ENCODE results near the gene MRPL12.
A peak's percentile ranks its signal among the peaks of the same experiment; 100 is the strongest.
"Not testable (repeated sequence)": the region's sequence is repeated elsewhere in the genome, so short reads cannot be mapped to it uniquely, and the experiment has no call there.

MRPL12 gene

DNA sequence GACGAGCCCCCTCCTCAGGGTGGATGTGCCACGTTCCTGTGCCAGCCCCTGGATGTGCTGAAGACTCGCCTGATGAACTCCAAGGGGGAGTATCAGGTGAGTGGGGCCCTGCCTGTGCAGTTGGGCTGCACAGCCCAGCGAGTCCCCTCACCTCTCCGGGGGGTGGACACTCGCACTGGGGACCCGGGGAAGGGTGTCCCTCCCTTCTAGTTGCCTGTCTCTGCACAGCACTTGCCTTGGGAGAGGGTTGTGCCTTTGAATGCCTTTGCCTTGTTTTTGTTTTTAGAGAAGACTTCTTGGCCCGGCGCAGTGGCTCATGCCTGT lies 14.6 kb downstream of the MRPL12 start:
- DNase-seq, result no peak

DNA sequence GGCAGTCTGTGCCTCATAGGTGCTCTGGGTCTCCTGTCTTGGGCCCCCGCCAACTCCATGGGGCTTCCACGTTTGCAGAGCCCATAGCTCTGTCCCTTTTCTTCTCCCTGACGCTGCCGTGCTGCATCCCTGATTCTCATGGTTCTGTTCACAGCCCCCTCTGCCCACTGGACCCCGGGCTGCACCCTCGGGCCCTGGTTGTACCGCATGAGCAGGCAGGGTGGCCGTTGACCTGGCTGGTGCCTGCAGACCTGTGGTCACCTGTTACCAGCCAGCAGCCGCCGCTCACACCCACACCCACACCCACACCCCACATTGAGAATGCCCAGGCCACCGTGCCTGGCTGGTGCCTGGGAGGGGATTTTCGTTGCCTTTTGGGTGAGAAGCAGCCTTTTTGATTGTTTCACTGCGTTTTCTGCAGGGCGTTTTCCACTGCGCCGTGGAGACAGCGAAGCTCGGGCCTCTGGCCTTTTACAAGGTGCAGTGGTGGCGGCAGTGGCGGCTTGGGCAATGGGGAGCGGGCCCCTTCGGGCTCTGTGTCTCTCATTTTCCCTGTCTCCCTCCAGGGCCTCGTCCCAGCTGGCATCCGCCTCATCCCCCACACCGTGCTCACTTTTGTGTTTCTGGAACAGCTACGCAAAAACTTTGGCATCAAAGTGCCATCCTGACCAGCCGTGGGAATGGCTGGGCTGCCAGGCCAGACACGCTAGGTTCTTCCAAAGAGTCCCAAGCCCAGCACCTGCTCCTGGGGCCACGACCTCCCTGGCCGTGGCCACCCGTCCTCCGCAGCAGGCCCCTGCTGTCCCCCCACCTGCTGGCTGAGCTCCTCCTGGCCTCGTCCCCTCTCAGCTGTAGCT lies 16.5 kb downstream of the MRPL12 start:
- no peak for DNase-seq

DNA sequence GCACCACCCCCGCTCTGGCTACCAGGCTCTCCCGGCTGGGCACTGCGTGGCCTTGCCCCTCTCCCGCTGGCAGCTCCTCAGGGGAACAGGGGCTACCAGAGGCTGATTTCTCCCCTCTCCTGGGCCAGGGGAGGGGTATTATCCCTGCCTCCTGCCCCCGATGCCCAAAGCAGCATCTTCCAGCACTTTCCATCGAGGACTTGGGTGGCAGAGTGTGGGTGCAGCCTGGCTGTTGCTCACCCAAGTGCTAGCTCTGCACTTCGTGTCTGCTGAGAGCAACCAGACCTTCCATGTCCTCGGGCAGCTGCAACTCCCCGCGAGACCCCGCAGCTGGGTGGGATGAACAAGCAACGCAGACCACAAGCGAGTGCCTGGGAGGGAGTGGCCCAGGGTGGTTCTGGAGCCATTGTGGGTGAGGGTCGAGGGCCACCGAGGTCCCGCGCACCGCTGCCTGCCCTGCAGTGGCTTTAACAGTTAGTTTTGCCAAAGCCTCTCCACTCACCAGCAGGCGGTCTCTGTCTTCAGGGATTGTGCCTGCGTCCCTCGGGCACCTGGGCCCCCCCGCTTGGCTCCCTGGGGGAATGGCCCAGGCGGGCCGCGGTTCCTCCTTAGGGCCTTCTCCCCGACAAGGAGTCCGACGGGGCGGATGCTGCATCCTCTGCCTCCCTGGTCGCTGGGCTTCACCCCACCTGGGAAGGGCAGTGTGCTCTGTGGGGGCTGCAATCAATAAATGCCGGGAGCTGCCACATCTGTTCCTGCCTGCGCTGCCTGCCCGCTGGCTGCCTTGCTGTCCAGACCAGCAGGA lies 17.3 kb downstream of the MRPL12 start:
- DNase-seq, result no peak

DNA sequence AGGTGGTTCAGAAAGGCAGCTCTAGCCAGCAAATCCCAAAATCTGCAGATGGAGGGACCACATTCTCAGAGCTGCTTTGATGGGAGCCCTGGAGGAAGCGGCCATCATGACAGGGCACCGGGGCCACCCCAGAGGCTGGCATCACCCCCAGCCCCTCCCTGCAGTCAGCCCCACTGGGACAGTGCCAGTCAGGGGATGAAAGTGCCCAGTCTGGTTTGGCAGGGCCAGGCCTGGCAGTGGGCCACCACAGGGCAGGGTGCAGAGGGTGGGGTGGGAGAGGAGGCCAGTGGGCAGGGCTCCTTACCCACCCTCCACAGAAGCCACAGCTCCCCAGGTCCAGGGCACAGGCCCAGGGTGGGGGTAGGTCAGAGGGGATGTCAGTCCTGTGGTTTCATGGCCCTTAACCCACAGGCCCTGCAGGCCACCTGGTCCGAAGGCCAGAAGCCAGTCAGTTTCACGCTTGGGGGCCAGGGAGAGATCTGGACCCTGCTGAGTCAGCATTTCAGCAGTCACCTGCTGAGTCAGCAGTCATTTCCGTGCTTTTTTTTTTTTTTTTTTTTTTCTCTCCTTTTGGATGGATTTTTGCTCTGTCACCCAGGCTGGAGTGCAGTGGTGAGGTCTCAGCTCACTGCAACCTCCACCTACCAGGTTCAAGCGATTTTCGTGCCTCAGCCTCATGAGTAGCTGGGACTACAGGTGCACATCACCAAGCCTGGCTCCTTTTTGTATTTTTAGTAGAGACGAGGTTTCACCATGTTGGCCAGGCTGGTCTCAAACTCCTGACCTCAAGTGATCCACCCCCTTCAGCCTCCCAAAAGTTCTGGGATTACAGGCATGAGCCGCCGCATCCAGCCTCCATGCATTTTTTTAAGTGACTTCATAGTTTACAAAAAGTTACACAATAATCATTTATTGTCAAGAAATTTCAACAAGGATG lies 19.3 kb downstream of the MRPL12 start:
- no peak for DNase-seq

DNA sequence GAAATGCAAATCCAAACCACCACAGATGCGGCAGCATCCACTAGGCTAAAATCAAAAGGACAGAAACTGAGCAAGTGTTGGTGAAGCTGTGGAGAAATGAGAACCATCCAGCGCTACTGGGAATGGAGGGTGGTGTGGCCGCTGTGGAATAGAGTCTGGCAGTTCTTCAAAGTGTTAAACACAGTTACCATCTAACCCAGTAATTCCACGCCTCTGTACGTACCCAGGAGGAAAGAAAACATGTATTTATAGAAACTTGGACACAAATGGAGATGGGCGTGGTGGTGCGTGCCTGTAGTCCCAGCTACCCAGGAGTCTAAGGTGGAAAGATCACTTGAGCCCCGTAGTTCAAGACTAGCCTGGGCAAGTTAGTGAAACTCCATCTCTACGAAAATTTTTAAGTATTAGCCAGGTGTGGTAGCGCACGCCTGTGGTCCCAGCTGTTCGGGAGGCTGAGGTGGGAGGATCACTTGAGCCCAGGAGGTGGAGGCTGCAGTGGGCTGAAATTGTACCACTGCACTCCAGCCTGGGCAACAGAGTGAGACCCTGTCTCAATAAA lies 20.6 kb downstream of the MRPL12 start:
- no peak for DNase-seq

GRCh38 chr17:81725439-81725838 lies 22.3 kb downstream of the MRPL12 start:
- DNase-seq, result no peak

DNA sequence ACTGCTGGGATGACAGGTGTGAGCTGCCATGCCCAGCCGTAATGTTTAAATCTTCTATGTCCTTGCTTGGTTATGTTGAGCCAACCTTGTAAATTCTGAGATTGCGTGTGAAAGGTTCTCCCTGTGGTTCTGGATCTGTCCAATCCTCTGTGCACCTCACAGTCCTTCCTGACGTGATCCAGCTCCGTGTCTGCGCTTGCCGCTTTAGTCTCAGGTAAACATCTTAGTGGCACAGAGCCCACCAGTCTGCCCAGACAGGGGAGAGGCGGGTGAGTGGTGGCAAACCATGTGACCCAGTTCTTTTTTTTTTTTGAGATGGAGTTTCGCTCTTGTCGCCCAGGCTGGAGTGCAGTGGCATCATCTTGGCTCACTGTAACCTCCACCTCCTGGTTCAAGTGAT lies 22.8 kb downstream of the MRPL12 start:
- no peak for DNase-seq

- no peak for DNase-seq
Observed at GRCh38 chr17:81727324-81728031, 24.3 kb downstream of the MRPL12 start.

DNA sequence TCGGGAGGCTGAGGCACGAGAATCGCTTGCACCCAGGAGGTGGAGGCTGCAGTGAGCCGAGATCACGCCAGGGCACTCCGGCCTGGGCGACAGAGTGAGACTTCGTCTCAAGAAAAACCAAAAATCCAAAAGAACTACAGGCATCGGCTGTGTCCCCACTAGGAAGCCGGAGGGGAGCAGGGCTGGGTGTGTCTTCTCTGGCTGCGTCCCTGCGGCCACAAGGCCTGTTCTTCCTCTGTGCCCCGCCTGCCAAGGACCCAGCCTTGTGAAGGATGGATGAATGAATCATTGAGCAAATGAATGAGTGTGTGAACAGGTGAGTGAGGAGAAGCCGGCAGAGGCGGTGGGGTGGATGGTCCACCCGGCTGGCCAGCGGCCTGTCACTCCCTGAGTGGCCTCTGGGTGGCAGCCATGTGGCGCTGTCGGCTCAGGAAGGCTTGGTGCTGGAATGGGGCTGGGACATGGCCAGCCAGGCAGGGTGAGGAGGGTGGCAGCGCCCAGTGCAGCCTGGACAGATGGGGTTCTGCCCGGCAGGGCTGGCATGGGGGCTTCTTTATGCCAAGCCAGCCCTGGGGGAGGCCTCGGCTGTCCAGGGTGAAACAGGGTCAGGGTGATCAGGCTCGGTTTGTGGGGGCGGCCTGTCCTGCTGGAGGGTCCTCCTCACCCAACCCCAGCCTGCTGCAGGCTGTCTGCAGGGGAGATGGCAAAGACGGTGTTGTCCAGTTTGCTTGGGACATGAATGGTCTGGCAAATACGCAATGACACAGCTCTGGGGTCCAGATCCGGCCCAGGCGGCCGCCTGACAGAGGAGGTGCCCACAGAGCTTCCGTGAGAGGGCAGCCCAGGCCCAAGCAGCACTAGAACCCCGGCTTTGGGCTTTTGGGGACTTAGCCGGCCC lies 30.6 kb downstream of the MRPL12 start:
- DNase-seq, result peak; percentile 62

- DNase-seq, result no peak
Observed at GRCh38 chr17:81734405-81735263, 31.5 kb downstream of the MRPL12 start.

GRCh38 chr17:81735264-81736102 lies 32.3 kb downstream of the MRPL12 start:
- DNase-seq, result peak; percentile 20

DNA sequence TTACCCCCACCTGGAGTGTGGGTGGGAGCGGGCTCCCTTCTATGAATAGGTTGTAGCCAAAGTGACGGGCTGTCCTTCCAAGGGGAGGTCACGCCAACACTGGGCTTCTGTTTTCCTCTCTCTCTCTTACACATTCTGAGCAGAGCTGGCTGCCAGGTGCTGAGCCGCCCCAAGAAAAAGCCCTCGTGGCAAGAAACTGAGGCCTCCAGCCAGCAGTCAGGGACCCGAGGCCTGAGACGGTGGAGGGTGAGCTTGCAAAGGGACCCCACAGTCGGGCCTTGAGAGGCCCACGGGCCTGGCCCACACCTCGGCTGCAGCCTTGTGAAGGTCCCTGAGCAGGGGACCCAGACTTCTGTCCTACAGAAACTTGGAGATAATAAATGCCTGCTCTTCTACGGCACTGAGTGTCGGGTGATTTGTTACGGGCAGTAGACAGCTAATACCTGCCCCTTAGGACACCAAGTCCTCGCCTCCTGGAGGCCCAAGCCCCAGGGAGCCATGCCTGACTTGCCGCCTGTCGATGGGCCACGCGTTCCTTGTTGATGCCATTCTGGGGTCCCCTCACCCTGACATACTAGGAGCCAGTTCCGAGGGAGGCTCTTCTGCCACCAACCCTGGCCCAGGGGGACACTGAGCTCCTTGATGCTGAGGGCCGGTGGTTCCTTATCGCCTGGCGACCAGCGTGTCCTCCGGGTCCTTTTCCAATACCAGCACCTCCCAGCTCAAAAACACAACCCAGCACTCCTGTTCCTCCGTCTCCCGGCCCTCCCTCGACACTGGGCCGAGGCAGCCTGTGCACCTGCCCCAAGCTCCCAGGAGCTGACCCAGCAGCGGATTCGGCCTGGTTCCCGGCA lies 35.0 kb downstream of the MRPL12 start:
- DNase-seq, result no peak

DNA sequence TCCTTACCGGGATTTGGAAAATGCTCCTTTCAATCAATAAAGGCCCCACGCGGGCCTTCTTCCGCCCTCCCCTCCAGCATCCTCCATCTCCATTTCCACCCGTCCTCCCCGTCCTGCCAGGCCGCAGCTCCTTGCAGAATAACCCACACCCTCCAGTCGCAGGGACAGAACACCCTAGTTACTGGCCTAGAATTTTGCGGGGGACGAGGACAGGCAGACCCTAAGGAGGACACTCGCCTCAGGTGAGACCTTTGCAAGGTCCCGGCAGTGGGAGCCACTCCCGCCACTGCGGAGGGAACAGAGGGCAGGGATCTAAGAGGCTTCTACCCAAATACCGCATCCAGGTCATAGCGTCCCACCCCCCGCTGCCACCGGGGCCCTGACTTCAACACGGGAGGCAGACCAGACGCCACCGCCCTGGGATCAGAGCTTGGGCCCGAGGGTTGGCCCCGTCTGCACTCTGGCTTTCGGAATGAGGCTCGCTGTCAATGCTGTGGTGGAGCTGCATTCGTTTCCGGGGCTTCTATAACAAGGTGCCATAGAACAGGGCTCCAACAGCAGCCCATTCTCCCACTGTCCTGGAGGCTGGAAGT lies 35.7 kb downstream of the MRPL12 start:
- DNase-seq, result no peak

- DNase-seq, result not testable (repeated sequence)
Observed at GRCh38 chr17:81739593-81739992, 36.4 kb downstream of the MRPL12 start.

- no peak for DNase-seq
Observed at GRCh38 chr17:81740395-81740961, 37.3 kb downstream of the MRPL12 start.

- no peak for DNase-seq
Observed at GRCh38 chr17:81741049-81741593, 38.0 kb downstream of the MRPL12 start.
